ENCODE results near the gene MITF.

Gene MITF

GRCh38 chr3:69739204-69740102 lies at the start of gene MITF:
Gene MITF (plus strand): TSS chr3:69739464. CDS start chr3:69739598, 134 bp downstream.
- peak; percentile 53 to 82 for DNase-seq

- DNase-seq: no peak
These were observed 47.4 kb upstream of the MITF start for GRCh38 chr3:69691860-69692259.

GRCh38 chr3:69692761-69693160 lies 46.5 kb upstream of the MITF start:
- no peak for DNase-seq

- DNase-seq: no peak
These were observed 43.8 kb upstream of the MITF start for GRCh38 chr3:69695443-69695842.

- no peak for DNase-seq
These were observed 43.3 kb upstream of the MITF start for GRCh38 chr3:69695933-69696332.

- DNase-seq: no peak
These were observed 42.9 kb upstream of the MITF start for GRCh38 chr3:69696367-69696766.

- no peak for DNase-seq
These were observed 41.9 kb upstream of the MITF start for GRCh38 chr3:69697381-69697780.

- DNase-seq: no peak
These were observed 40.5 kb upstream of the MITF start for GRCh38 chr3:69698728-69699127.

- no peak for DNase-seq
These were observed 40.1 kb upstream of the MITF start for GRCh38 chr3:69699183-69699582.

- no peak for DNase-seq
These were observed 38.3 kb upstream of the MITF start for GRCh38 chr3:69700949-69701348.

- DNase-seq: no peak
These were observed 28.9 kb upstream of the MITF start for GRCh38 chr3:69710153-69710977.

- DNase-seq: no peak
These were observed 27.0 kb upstream of the MITF start for GRCh38 chr3:69712269-69712668.

- no peak for DNase-seq
These were observed 26.3 kb upstream of the MITF start for GRCh38 chr3:69712933-69713332.

GRCh38 chr3:69715204-69715603 lies 24.1 kb upstream of the MITF start:
- no peak for DNase-seq

- DNase-seq: no peak
These were observed 23.1 kb upstream of the MITF start for GRCh38 chr3:69716119-69716518.

- no peak for DNase-seq
These were observed 20.2 kb upstream of the MITF start for GRCh38 chr3:69718866-69719586.

- no peak for DNase-seq
These were observed 19.6 kb upstream of the MITF start for GRCh38 chr3:69719587-69720122.

GRCh38 chr3:69720824-69721223 lies 18.4 kb upstream of the MITF start:
- no peak for DNase-seq

GRCh38 chr3:69723389-69723788 lies 15.9 kb upstream of the MITF start:
- no peak for DNase-seq

- DNase-seq: no peak
These were observed 14.4 kb upstream of the MITF start for GRCh38 chr3:69724722-69725435.

- DNase-seq: no peak
These were observed 13.2 kb upstream of the MITF start for GRCh38 chr3:69725994-69726571.

All from NCI-H446 (cell line).